Measurements from ENCODE around the gene RIOK2. TPM values are rescaled to one million over a fixed set of nuclear protein-coding genes. Genes with fewer than 3 reads are reported as not detected.

Gene RIOK2
- total and polyA plus RNA-seq, 2 of the 8 experiments (the other 6 are each of a cell fraction or from before 2014, with no cell fraction given), result 5.4 to 35.0 TPM

DNA sequence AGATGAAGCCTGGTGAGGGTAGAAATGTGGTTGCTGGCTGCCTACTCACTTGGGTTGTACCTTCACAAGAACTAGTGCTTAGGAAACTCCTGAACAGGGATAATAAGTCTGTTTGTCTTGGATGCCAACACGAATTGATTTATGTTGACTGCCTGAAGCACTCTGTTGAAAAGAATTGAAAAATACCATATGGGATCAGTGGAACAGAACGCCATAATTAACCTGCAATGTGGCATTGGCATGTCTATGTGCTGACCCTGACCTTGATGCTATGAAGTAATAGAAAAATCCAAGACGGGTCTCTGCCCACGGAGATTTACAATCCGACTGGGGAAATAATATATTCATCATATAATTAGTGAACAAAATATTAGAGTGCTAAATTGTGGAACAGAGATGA is 51.1 kb downstream of the RIOK2 start:
- H3K27me3 ChIP-seq (replicated peaks in 1 of 4; ENCODE audit: control insufficient read depth in 3 of 4, extremely low read depth in 1 of 4, insufficient read depth in 3 of 4, low read length in 3 of 4), result no peaks in the 10 kb centered on the region
- no peak overlapping the region for H3K18ac ChIP-seq (ENCODE audit: extremely low read depth, low read length)
- CTCF ChIA-PET (ENCODE audit: partially characterized antibody), result interaction anchor here (1.0 to 3.1 kb wide), 4 partner anchors 9 to 88 kb away, joined by 3 to 13 read pairs (median 5); partner anchors contain the start of gene LIX1

More for the DNA sequence above, 51.1 kb downstream of the RIOK2 start:
- FAIRE-seq (no peak), DNase-seq (ENCODE audit: low read depth in 1 of 2, low spot score in 2 of 2) (no peak)
- Histone ChIP-seq H3K56ac (replicated peaks; ENCODE audit: insufficient read length, low read depth, low read length) (no peak overlapping the region), H4K20me1 (replicated peaks in 1 of 2; ENCODE audit: control insufficient read depth in 1 of 2, insufficient read depth in 2 of 2, low read length in 2 of 2) (no peaks in the 10 kb centered on the region), H2AFZ (ENCODE audit: low read length) (no peak overlapping the region), H3K27ac (ENCODE audit: low read depth, low read length) (no peak overlapping the region), H2BK120ac (replicated peaks; ENCODE audit: low read depth, low read length) (no peak overlapping the region), H3K36me3 (ENCODE audit: control insufficient read depth in 2 of 4, insufficient read depth in 4 of 4, low read length in 3 of 4) (no peaks in the 10 kb centered on the region; a peak in 1 of 8 replicates), H4K8ac (ENCODE audit: extremely low read depth, insufficient read depth, low read length) (no peak overlapping the region), H3K14ac (ENCODE audit: insufficient read length) (no peak overlapping the region), H2BK5ac (ENCODE audit: low read depth, low read length) (no peak overlapping the region), H4K5ac (ENCODE audit: insufficient read length, low read depth, low read length) (no peak overlapping the region), H2AK5ac (ENCODE audit: low read depth, low read length) (no peak overlapping the region), H2BK12ac (ENCODE audit: low read depth, low read length) (no peak overlapping the region), H3K23me2 (ENCODE audit: low read depth, low read length) (no peaks in the 10 kb centered on the region; the same call in 1 of the 2 replicates), H3K79me2 (ENCODE audit: control insufficient read depth in 1 of 2, insufficient read depth in 2 of 2, low read length in 2 of 2) (no peaks in the 10 kb centered on the region), H3K4me3 (ENCODE audit: extremely low read depth in 1 of 4, insufficient read depth in 2 of 4, low read depth in 3 of 4, low read length in 4 of 4) (no peak overlapping the region), H3K9ac (replicated peaks in 1 of 4; ENCODE audit: extremely low read depth in 1 of 4, low read depth in 3 of 4, low read length in 3 of 4) (no peak overlapping the region), H4K91ac (replicated peaks; ENCODE audit: insufficient read length, low read length) (no peak overlapping the region), H3K4me2 (ENCODE audit: insufficient read depth in 1 of 2, low read depth in 2 of 2, low read length in 2 of 2) (no peak overlapping the region), H3K9me3 (ENCODE audit: insufficient read depth in 2 of 2, low read depth in 1 of 2, low read length in 1 of 2) (no peaks in the 10 kb centered on the region), H3K4ac (replicated peaks; ENCODE audit: insufficient read length, low read depth, low read length) (no peak overlapping the region), H2BK15ac (ENCODE audit: low read length) (no peak overlapping the region), H3K23ac (ENCODE audit: insufficient read length) (no peak overlapping the region), H3K4me1 (replicated peaks in 1 of 4; ENCODE audit: control insufficient read depth in 3 of 4, insufficient read depth in 4 of 4, low read length in 3 of 4) (peaks cover 0 to 10% (median 6%) of the 10 kb centered on the region in 4 experiments; a peak in 2 of 7 replicates), H3K79me1 (ENCODE audit: low read depth, low read length) (no peaks in the 10 kb centered on the region), H2BK20ac (ENCODE audit: low read length) (no peak overlapping the region)
- POLR2A ChIA-PET (ENCODE audit: partially characterized antibody), result no interaction called here
- WGBS, 2 experiments (ENCODE audit: extremely low coverage in 1 of 2, insufficient coverage in 1 of 2, insufficient read length in 1 of 2, insufficient replicate concordance in 2 of 2, low coverage in 1 of 2, low lambda C conversion rate in 2 of 2, missing lambda C conversion rate in 1 of 2), result 80% methylated on average over 5 of the region's 5 CpGs; no CpG with 5 or more reads in 1 of the 2 experiments
- TF ChIP-seq HDAC6 (IDR thresholded peaks at IDR 0.05; ENCODE audit: low read depth, low read length), result no peak
- no peak for TF ChIP-seq KDM5A (IDR thresholded peaks at IDR 0.05; ENCODE audit: low read length)
